Measurements from ENCODE around the gene MIPEP. TPM values are rescaled to one million over a fixed set of nuclear protein-coding genes. Genes with fewer than 3 reads are reported as not detected.

Gene MIPEP
- total RNA-seq, 2 donors from 2014 or later = 46.0 to 64.6 TPM

Other genes starting within 250 kb of the MIPEP start
- 1 to 10 TPM in 1 of 2 donors, not detected in 1; 1.3 TPM for gene C1QTNF9B, start 8.1 kb upstream of the MIPEP start, total RNA-seq

Data from left cardiac atrium (tissue), 2 donors.